HG02970 (cell line): ENCODE data around the gene IQSEC1.

ENCODE experiments used
- ATAC-seq: cut with Tn5 transposase; IDR thresholded peaks from one replicate; pipeline ENCODE4 v1.9.1; 2021; ENCODE audit warnings: mild to moderate bottlenecking, moderate library complexity, moderate number of reproducible peaks; ENCODE audit not compliant: unreplicated experiment, low FRiP score

Gene IQSEC1

DNA sequence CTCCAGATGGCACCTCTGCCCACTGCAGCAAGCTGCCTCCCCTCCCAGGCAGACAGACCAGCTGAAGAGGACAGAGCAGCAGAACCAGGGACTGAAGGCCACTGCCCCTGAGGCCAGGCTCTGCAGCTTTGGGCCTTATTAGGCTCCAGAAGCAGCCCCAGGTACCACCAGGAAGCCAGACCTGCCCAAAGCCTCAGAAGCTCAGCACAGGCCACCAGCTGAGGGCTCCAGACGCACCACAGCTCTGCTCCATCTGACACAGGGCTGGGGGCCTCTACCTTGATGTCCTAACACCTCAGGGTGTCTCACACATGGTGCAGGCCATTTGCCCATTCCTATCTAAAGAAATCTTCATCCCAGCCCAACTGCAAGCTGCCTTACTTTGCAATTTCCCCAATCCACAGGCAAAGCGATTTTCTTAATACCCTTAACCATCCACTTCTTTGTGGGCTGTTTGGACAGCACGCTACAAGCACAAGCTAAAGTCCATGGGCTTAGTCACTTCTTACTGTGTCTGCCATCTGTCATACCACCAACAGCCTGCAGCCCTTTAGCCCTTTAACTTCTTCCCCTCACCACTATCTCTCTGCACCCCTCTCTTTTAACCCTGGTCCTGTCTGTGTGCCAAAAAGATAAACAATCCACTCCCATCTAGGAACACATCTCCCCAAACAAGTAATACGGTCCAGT is 112.1 kb downstream of the IQSEC1 start:
- ATAC-seq = no peak

DNA sequence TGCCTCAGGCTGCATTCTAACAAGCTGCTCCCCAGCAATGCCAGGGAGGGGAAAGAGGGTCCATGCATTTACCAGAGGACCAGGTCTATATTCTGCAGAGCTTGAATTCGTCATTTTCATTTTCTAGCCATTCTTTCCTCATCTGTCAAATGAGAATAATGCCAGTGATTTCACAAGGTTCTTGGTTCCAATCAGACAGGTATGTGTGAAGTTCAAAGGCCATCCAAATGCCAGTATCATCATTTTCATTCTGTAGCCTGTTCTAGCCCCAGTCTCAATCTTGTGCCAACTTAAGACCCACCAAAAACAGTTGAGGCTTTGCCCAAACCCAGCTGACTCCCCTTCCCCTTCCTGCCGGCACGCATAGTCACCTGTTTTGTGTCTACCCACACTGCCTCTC is 112.7 kb downstream of the IQSEC1 start:
- no peak for ATAC-seq

DNA sequence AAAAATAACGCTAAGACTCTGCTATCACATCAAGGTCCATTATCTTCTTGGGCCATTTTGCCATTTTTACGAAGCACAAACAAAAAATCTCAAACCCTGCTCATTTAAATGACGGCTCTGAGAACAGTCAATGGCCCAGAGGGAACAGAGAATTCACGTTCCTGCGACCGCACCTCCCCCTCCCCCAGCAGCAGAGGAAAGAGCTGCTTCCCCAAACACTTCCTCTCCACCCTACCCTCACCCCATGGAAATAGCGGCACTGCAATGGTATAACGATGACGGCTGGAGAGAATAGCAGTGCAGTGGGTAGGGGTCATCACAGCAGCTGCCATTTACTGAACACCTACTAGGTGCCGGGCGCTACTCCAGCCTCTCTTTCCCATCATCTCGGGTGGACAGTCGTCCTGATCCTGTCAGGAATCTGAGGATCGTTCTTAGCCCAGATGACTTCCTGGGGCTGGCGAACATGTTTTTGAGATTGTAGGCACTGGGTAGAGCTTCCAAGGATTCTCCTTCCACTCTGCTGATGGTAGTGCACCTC is 113.3 kb downstream of the IQSEC1 start:
- ATAC-seq = no peak

DNA sequence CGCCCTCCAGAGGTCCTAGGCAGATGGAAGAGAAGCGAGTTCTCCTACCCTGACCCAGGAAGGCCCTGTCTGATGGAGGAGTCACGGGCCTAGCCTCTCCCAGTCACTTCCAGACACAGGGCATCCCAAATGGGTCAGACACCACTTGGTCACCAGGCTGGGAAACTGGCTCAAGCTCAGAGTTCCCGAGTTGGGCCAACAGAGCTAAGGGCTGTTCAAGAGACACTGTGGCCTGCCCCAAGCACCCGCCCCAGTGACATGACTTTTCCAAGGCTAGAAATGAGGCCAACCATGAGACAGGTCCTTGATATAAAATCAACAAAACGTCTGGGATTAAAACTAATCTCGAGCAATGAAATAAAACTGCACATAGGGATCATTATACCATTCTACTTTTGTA is 113.8 kb downstream of the IQSEC1 start:
- ATAC-seq = no peak

DNA sequence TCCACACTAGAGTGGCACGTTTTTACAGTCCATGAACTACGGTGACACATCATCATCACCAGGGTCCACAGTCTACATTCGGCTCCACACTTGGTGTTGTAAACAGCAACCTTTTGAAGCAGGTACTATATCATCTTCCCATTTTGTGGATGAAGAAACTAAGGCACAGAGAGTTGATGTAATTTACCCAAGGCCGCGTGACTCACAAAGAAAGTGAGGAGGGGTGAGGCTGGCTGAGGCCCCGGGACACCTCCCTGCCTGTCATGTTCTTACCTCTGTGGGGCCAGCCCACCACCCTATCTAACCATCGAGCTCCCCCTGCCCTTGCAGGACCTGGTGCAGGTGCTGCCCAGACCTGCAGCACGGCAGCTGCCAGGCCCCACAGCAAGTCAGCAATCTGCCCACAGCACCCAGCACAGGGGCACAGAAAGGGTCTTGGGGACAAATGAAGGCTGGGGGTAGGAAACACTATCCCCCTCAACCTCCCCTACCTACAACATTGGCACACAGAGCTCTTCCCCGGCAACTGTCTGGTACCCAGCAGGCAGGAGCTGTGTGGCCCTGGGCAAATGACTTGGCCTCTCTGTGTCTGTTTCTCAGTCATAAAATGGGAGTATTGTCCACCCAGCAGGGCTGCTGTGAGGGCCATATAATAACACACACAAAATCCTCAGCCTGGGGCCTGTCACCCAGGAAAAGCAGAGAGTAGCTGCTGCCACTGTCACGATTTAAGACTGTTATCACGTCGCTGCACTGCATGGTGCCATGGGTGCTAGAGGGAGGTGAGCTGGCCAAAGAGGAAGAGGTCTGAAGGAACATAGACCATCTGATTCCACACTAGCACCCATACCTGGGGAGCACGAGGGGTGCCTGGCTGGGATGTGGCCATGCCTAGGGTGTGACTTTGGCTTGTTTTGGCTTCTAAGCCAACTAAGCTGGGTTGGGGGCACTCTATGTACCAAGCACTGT is 115.1 kb downstream of the IQSEC1 start:
- no peak for ATAC-seq

DNA sequence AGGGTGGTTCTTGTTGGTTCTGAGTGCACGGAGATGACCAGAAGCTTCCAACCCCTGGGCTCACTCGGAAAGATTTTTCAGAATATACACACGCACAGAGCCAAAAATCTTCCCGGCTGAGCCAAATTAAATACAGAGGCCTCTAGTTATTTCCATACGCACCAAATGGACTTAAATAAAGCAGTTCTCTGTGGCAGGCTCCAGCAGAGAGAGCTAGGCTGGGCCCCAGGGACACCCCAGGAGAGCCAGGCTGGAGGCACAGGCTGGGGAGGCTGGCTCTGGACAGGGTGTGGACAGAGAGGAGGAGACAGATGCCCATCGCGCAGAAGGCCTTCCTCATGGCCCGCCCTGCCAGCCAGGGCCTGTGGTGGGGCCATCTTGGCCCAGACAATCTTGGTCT is 115.9 kb downstream of the IQSEC1 start:
- no peak for ATAC-seq

DNA sequence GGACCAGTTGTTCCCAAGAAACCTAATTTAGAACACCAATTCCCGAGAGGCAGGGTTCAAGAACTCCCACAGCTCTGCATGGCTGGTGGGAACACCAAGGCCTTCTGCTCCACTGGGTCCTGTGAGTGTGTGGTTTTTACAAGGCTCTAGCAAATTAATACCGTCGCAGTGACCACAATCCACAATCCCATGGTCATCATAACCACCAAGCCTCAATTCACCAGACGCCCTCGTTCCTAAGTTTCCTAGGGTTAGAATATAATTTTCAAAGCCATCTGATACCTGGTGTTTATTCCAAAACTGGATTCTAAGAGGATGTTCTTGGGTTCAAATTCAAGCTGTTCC is 116.9 kb downstream of the IQSEC1 start:
- ATAC-seq = no peak

DNA sequence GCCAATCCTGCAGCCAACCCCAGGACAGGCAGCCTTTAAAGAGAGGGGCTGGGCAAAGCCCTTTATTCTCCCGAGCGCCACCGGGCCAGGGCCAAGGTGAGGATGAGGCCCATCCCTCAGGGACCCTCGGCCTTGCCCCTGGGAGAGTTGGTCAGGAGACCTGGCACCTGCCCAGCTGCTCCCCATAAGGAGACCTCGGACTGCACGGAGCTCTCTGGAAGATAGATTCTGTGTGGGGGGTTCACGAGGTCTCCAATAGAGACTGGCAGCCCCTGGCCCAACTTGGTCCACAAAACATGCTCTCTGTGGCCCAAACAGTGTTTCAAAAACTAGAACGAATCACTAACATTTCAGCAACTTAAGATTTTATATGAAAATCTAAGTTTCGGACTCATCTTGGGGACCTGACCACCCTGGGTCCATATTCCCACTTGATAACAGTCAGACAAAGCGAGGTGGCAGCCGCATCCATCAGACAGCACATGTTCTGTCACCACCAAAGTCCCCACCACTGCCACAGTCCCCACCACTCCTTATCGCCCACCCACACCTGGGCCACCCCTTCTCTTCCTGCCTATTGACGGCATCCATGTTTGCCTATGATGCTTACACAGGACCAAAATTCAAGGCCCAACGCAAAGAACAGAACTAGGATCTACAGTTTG is 117.4 kb downstream of the IQSEC1 start:
- ATAC-seq = no peak

DNA sequence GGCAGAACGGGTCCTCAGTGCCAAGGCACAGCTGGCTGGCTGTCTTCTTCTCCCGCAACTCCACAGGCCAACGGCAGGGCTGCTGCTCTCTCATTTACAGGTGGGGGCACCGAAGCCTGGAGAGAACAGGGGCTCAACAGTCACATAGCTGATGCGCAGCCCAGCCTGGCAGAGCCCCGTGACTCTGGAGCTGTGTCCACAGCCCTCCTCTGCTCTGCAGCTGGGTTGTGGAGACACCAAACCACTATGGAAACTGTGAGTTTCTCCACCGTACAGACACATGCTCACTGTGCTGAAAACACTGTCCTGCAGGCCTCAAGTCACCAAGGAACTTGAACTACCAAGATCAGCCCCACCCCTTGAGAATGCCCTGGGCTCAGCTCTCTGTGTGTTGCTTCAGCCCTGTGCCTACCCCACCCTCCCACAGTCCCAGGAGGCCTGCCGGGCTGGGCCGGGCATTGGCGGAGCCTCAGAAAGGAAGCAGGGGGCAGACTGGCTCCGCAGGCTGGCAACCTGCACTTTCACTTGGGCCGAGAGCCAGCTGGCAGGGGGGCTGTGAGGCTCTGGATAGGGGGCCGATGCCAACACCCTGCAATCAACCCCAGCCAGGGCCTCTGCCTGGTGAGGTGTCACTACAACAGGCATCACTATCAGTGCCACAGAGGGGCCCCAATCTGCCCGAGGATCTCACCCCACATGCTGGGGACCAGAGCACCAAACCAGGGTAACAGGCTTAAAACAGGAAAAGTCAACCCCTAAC is 118.2 kb downstream of the IQSEC1 start:
- ATAC-seq = no peak

DNA sequence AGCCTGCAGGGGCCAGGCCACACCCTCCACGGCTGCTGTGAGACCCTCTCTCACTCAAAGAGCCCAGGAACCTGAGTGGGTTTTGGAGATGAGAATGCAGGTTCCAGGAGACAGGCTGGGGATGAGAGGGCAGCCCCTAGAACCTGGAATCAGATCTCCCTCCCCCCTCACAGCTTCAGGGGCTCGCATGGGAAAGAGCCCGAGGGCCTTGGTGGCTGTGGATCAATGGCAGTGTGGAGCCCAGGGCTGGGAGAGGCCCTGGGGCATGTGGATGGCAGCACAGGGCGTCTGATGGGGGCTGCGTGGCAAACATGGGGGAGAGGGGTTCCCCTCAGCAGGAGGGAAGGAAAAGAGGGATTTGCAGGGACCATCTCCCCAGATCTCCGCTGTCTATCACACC is 119.0 kb downstream of the IQSEC1 start:
- ATAC-seq = no peak

DNA sequence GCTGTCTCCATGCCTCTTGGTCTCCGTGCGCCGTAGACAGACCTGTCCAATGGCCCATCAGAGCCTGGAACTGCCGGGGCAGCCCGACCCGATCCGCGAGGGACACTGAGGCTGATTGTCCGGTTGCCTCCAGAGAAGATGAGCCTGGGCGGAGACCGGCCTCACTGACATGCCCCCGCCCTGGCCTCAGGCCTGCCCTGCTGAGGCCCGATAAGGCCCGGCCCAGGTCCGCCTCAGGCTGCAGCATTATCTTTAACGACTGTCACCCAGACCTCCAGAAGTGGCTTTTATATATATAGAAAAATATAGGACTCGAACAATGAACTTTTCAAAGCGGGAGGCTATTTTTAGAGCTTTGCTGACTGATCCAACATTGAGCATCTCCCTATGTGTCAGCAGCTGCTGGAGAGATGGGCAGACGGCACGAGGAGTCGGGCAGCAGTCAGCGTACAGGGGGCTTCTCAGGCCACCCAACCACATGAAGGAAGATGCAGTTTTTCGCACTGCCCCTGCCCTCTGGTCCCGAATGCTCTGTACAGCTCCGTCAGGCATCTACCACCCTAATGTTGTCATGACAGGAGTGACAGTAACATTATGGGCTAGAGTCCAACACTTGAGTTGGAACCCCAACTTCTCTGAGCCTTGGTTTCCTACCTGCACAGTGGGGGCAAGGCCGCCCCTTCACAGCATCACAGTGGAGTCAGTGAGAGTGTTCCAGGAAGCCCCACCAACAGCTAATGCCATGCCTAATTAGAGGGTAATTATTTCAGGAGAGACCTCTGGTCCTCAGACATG is 119.8 kb downstream of the IQSEC1 start:
- no peak for ATAC-seq

DNA sequence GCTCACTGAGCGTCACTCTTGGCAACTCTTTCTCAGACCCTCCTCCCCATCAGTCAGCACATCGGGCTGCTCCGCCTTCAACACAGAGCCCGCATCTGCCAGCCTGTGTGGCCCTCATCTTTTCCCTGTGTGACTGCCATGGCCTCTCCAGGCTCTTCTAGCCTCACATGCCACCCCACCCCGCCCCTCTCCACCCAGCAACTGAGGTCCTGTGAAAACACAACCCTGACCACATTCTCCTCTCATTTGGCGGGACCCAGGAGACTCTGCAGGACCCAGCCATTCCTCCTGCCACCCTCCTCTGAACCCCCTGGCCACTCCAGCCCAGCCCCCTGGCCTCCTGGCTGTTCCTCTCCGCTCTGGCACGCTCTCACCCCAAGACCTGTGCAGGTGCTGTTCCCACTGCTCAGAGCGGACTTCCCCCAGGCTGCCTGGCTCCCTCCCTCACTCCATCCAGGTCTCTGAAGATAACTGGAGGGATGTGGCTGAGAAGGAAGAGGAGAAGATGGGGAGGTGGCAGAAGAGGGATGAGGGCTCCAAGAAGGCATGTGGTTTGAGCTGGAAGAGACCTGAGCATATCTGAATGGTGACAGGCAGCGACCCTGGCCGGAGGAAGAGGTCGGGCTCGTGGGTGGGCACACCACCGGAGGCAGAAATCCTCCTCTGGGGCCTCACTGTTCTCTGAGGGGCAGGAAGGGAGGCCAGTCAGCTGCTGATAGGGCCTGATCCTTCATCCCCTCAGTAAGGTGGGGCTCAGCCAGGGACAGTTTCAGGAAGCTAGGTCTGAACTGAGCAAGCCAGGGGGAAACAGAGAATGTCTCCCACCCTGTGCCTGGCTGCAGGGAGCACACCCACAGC is 120.7 kb downstream of the IQSEC1 start:
- ATAC-seq = no peak

DNA sequence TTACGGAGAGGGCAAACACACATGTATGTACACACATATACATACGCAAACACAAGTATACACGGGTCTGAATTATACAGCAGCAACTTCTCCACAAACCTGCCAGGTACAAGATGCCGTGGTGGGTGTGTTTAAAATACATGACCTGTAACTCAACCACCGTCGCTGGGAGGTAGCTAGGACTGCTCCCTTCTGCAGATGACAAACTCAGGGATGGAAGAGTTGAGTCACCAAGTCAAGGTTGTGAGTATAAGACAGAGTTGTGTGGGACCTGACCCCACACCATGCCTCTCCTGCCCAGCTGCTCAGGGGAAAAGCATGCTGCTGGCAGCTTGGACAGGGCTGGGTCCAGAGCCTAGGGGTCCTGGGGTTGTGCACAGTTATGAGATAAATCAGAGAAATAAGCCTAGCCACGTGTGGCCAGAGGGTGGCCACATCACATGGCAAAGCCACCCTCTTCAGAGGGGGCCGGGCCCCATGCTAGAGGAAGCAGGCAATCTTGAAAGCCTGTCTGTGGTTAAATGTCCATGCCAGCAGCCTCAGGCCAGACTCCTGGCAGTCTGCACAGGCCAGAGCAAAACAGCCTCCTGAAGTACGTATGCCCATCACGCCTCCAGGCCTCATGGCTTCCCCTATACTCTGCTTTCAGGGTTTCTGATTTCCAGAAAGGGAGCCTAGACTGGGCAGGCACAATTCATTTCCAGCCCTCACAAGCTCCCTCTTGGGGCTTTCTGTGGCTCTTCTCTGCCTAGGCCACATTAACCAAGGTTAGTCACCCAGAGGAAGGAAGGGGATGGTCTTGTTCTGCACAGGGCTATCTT is 124.1 kb downstream of the IQSEC1 start:
- no peak for ATAC-seq

DNA sequence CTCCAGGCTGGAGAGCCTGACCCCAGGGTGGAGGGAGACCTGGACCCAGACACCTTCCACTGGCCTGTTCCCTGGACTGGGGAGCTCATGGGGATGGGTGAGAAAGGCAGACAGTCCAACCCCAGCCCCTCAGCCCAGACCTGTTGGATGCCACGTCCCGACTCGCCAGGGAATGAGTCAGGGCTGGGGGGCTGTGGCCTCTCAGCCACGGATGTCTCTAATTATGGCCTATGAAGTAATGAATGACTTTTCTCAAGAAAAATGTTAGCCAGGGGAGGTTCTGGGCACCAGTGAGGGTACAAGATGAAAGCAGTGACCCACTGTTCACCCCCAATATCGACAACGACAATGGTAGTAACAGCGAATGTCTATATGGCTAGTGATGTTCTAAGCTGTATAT is 124.9 kb downstream of the IQSEC1 start:
- no peak for ATAC-seq

DNA sequence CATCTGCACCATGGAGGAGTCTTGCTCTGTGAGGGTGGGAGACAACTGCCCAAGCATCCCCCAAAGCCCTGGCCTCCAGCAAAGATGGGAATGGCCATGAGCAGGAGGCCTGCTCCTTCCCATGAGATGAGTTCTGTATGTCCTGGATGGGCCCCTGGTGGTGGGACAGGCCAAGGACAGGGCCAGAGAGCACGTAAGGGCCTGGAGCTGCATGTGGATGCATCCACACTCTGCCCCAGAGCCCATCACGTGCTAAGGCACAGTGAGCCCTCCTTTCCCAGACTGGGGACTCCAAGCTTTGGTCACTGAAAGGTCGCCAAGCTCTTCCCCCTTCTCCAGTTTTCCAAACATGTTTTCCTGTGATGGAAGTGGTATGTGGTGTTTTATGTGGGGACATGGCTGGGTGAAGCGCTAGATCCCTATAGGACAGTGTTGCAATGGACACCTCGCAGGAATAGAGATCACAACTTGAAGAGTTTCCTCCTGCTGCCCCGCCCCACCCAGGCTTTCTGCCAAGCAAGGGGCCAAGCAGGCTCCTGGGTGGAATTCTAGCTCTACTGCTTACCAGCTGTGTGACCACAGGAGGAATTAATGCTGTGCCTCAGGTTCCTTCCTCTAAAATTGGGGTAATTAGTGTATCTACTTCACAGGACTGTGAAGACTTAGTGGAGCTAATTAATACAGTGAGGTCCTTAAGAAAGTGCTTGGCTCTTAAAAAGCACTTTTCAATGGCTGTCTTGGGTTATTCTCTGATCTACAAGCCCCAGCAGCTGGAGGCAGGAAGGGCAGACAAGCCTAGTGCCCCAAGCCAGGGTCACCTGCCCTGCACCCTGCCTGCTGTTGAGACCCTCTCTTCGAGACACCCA is 125.5 kb downstream of the IQSEC1 start:
- no peak for ATAC-seq

DNA sequence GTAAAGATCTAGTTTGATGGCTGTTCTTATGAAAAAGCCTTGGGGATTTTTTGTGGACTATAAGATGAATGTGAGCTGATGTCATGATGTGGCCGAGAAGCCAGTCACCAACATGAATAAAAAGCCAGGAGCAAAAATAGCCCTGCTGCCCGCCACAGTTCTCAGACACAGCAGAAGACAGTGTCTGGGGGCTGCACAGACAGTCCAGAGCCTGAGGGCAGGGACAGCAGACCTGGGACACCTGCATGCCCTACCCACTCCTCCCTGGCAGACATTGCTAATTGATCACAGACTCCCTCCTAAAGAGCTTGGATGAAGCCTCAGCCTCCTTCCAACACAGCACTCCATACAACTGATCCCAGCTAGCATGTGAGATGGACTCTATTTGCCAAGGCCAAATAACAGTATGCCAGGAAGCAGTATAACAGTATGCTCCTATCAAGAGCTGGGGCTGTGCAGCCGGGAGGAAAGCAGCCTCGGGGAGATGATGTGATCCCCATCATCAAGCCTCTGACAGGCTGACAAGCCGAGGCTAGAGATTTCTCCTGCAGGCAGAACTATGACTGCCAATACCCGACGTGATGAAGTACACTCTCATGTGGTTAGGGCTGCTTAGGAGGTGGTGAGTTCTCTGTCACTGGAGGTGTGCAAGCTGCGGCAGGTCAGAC is 126.4 kb downstream of the IQSEC1 start:
- ATAC-seq = no peak
